Measurements from ENCODE around the gene CFAP161.
"Not testable (repeated sequence)": the region's sequence is repeated elsewhere in the genome, so short reads cannot be mapped to it uniquely, and the experiment has no call there.

The CFAP161 gene

GRCh38 chr15:81118361-81118760 is 15.7 kb upstream of the CFAP161 start:
- H3K4me2 ChIP-seq (ENCODE audit: low read length) = no peak overlapping the region
- no peak overlapping the region for H3K4me3 ChIP-seq (ENCODE audit: low read length)
- no peaks in the 10 kb centered on the region for H3K36me3 ChIP-seq (ENCODE audit: control insufficient read depth, low read length)
- H3K9me2 ChIP-seq (replicated peaks; ENCODE audit: control insufficient read depth, low read length) = no peaks in the 10 kb centered on the region
- H3F3A ChIP-seq (ENCODE audit: control insufficient read depth, insufficient read depth) = no peaks in the 10 kb centered on the region
- no peaks in the 10 kb centered on the region for H4K20me1 ChIP-seq (ENCODE audit: control insufficient read depth, insufficient read depth, low read depth, low read length)
- no peaks in the 10 kb centered on the region for H3K4me1 ChIP-seq (ENCODE audit: control insufficient read depth, low read length)
- H3K9me3 ChIP-seq (ENCODE audit: control insufficient read depth, insufficient read depth, low read length) = no peaks in the 10 kb centered on the region
- peaks cover 5% of the 10 kb centered on the region; the same call in 1 of the 2 replicates for H3K27me3 ChIP-seq (ENCODE audit: control insufficient read depth, low read length)
- H3K79me2 ChIP-seq (ENCODE audit: control insufficient read depth, low read length) = no peaks in the 10 kb centered on the region
- no peak for TF ChIP-seq CTCF (IDR thresholded peaks at IDR 0.05; ENCODE audit: low read depth, low read length, poor library complexity, severe bottlenecking)
- TF ChIP-seq EZH2phosphoT487 (IDR thresholded peaks at IDR 0.05; ENCODE audit: borderline replicate concordance, low read length) = no peak
- H3K27ac ChIP-seq (ENCODE audit: low read depth, low read length) = no peak overlapping the region

- H4K20me1 ChIP-seq (ENCODE audit: control insufficient read depth, insufficient read depth, low read depth, low read length) = no peaks in the 10 kb centered on the region
- H3K79me2 ChIP-seq (ENCODE audit: control insufficient read depth, low read length) = no peaks in the 10 kb centered on the region
- H3K27me3 ChIP-seq (ENCODE audit: control insufficient read depth, low read length) = no peaks in the 10 kb centered on the region
- TF ChIP-seq EZH2phosphoT487 (IDR thresholded peaks at IDR 0.05; ENCODE audit: borderline replicate concordance, low read length) = no peak
- TF ChIP-seq CTCF (IDR thresholded peaks at IDR 0.05; ENCODE audit: low read depth, low read length, poor library complexity, severe bottlenecking) = no peak
- no peak overlapping the region for H3K4me2 ChIP-seq (ENCODE audit: low read length)
- no peaks in the 10 kb centered on the region for H3K36me3 ChIP-seq (ENCODE audit: control insufficient read depth, low read length)
- no peaks in the 10 kb centered on the region for H3F3A ChIP-seq (ENCODE audit: control insufficient read depth, insufficient read depth)
- H3K4me1 ChIP-seq (ENCODE audit: control insufficient read depth, low read length) = no peaks in the 10 kb centered on the region
- no peak overlapping the region for H3K27ac ChIP-seq (ENCODE audit: low read depth, low read length)
- no peaks in the 10 kb centered on the region for H3K9me2 ChIP-seq (replicated peaks; ENCODE audit: control insufficient read depth, low read length)
- no peaks in the 10 kb centered on the region for H3K9me3 ChIP-seq (ENCODE audit: control insufficient read depth, insufficient read depth, low read length)
- no peak overlapping the region for H3K4me3 ChIP-seq (ENCODE audit: low read length)
Observed at GRCh38 chr15:81120069-81120468, 14.0 kb upstream of the CFAP161 start.

DNA sequence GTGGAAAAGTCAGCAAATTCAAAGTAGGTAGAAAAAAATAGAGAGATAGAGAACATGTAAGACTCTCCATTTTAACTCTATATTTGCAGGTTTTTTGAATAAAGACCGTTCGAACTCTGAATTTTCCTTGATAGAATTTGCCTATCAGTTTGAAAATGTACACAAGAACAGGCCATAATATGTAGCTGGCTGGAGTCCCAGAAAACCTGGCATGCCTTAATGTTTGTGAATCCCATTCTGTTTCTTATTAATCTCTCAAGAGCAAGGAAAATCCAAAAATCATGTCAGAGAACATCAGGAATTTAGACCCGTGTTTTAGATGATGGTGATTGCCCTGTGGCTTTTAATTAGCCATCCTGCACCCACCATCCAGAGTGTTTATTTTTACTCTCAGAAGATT is 7.2 kb upstream of the CFAP161 start:
- Histone ChIP-seq H3K4me2 (ENCODE audit: low read length) (no peak overlapping the region), H3F3A (ENCODE audit: control insufficient read depth, insufficient read depth) (no peaks in the 10 kb centered on the region), H3K9me3 (ENCODE audit: control insufficient read depth, insufficient read depth, low read length) (no peaks in the 10 kb centered on the region), H4K20me1 (ENCODE audit: control insufficient read depth, insufficient read depth, low read depth, low read length) (no peaks in the 10 kb centered on the region), H3K9me2 (replicated peaks; ENCODE audit: control insufficient read depth, low read length) (no peaks in the 10 kb centered on the region), H3K36me3 (ENCODE audit: control insufficient read depth, low read length) (no peaks in the 10 kb centered on the region), H3K79me2 (ENCODE audit: control insufficient read depth, low read length) (no peaks in the 10 kb centered on the region), H3K4me1 (ENCODE audit: control insufficient read depth, low read length) (no peaks in the 10 kb centered on the region), H3K4me3 (ENCODE audit: low read length) (no peak overlapping the region), H3K27me3 (ENCODE audit: control insufficient read depth, low read length) (no peaks in the 10 kb centered on the region), H3K27ac (ENCODE audit: low read depth, low read length) (no peak overlapping the region)
- TF ChIP-seq EZH2phosphoT487 (IDR thresholded peaks at IDR 0.05; ENCODE audit: borderline replicate concordance, low read length) (no peak), CTCF (IDR thresholded peaks at IDR 0.05; ENCODE audit: low read depth, low read length, poor library complexity, severe bottlenecking) (no peak)

DNA sequence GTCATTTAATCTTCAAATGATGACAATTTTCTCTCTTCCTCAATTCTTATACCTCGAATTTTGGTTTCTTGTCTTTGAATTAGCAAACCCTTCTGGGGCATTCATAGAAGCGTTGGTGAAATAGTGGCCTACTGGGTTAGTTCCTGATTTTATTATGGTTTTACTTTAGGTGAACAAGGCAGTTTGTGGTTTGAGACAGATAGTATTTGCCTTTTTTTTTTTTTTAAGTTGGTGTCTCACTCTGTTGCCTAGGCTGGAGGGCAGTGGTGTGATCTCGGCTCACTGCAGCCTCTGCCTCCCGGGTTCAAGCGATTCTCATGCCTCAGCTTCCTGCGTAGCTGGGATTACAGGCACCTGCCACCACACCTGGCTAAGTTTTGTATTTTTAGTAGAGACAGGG is 7.4 kb downstream of the CFAP161 start:
- not testable (repeated sequence) for H3K4me1 ChIP-seq (ENCODE audit: control insufficient read depth, low read length); H3K4me3 ChIP-seq (ENCODE audit: low read length); H3K79me2 ChIP-seq (ENCODE audit: control insufficient read depth, low read length); H3K9me2 ChIP-seq (replicated peaks; ENCODE audit: control insufficient read depth, low read length); H3K36me3 ChIP-seq (ENCODE audit: control insufficient read depth, low read length); H4K20me1 ChIP-seq (ENCODE audit: control insufficient read depth, insufficient read depth, low read depth, low read length); H3K4me2 ChIP-seq (ENCODE audit: low read length); H3K9me3 ChIP-seq (ENCODE audit: control insufficient read depth, insufficient read depth, low read length); H3K27ac ChIP-seq (ENCODE audit: low read depth, low read length); H3F3A ChIP-seq (ENCODE audit: control insufficient read depth, insufficient read depth)
- H3K27me3 ChIP-seq (ENCODE audit: control insufficient read depth, low read length) = peaks cover 15% of the 10 kb centered on the region
